HL-60 (cell line): ENCODE measurements around the gene HSDL2.

Experiments
- DNase-seq, 2 experiments: peaks; one replicate each; pipeline ENCODE4 v3.0.0-alpha.2; 2010 to 2020; ENCODE audit warnings: low read depth in 1 of 2, low spot score in 1 of 2
- H3K27ac ChIP-seq: fragments of 250-450 bp; sonication (Bioruptor Pico); replicated peaks from 2 replicates; pipeline ENCODE4 v1.5.1; 2020; ENCODE audit warnings: mild to moderate bottlenecking, moderate library complexity
- H3K27me3 ChIP-seq: fragments of 250-450 bp; sonication (Bioruptor Pico); 2 replicates; pipeline ENCODE4 v1.5.1; 2021; ENCODE audit warnings: mild to moderate bottlenecking, moderate library complexity; ENCODE audit not compliant: insufficient read depth, poor library complexity, severe bottlenecking
- H3K4me3 ChIP-seq: replicated peaks from 2 replicates; pipeline ENCODE4 v1.5.1; 2011; ENCODE audit warnings: mild to moderate bottlenecking, control low read depth, low read length; ENCODE audit not compliant: insufficient read depth
- CTCF ChIP-seq: IDR thresholded peaks from one replicate; pipeline ENCODE4 v1.5.1; 2011; ENCODE audit warnings: low read length, control low read depth, inconsistent platforms; ENCODE audit not compliant: insufficient read depth
- GABPA ChIP-seq: IDR thresholded peaks from 2 replicates; pipeline ENCODE4 v1.6.1; 2012; ENCODE audit warnings: low read depth
- POLR2AphosphoS5 ChIP-seq: IDR thresholded peaks from 2 replicates; pipeline ENCODE4 v1.6.1; 2012; ENCODE audit warnings: low read depth
- REST ChIP-seq: IDR thresholded peaks from 2 replicates; pipeline ENCODE4 v1.6.1; 2012; ENCODE audit warnings: low read depth; ENCODE audit not compliant: insufficient replicate concordance
- SPI1 ChIP-seq: IDR thresholded peaks from 2 replicates; pipeline ENCODE4 v1.6.1; 2012; ENCODE audit warnings: low read depth, mild to moderate bottlenecking, borderline replicate concordance

HSDL2 gene

GRCh38 chr9:112430006-112430522, 50.2 kb downstream of the HSDL2 start:
- TF ChIP-seq CTCF (no peak), SPI1 (no peak), REST (no peak), GABPA (no peak), POLR2AphosphoS5 (no peak)
- H3K27me3 ChIP-seq = no peaks in the 10 kb centered on the region
- no peak overlapping the region for H3K27ac ChIP-seq
- DNase-seq = no peak
- no peak overlapping the region for H3K4me3 ChIP-seq

GRCh38 chr9:112433499-112434392, 53.8 kb downstream of the HSDL2 start:
- DNase-seq = no peak
- TF ChIP-seq POLR2AphosphoS5 (no peak), GABPA (no peak), REST (no peak), CTCF (no peak), SPI1 (no peak)
- H3K4me3 ChIP-seq = no peak overlapping the region
- H3K27me3 ChIP-seq = no peaks in the 10 kb centered on the region
- no peak overlapping the region for H3K27ac ChIP-seq

GRCh38 chr9:112434487-112434886, 54.6 kb downstream of the HSDL2 start:
- Histone ChIP-seq H3K4me3 (no peak overlapping the region), H3K27ac (no peak overlapping the region), H3K27me3 (no peaks in the 10 kb centered on the region)
- TF ChIP-seq REST (no peak), SPI1 (no peak), CTCF (no peak), POLR2AphosphoS5 (no peak), GABPA (no peak)
- no peak for DNase-seq
